Effector memory CD4-positive, alpha-beta T cell (primary cell): ENCODE data around the gene TIAM2.
"Not testable (repeated sequence)": the region's sequence is repeated elsewhere in the genome, so short reads cannot be mapped to it uniquely, and the experiment has no call there.

Experiments used
- DNase-seq, 3 donors: peaks; one replicate each; pipeline ENCODE4 v3.0.0-alpha.2; 2020
- H3K27ac ChIP-seq: 2 replicates; pipeline ENCODE4 v1.7.0; 2013; ENCODE audit warnings: mild to moderate bottlenecking, low read length, moderate library complexity; ENCODE audit not compliant: insufficient read depth, poor library complexity, severe bottlenecking
- H3K27me3 ChIP-seq: replicated peaks from 2 replicates; pipeline ENCODE4 v1.7.0; 2013; ENCODE audit warnings: mild to moderate bottlenecking, low read length; ENCODE audit not compliant: insufficient read depth, control insufficient read depth, poor library complexity, severe bottlenecking
- H3K36me3 ChIP-seq: 2 replicates; pipeline ENCODE4 v1.7.0; 2013; ENCODE audit warnings: mild to moderate bottlenecking, low read length, moderate library complexity; ENCODE audit not compliant: control insufficient read depth, insufficient read depth
- H3K4me1 ChIP-seq: 2 replicates; pipeline ENCODE4 v1.7.0; 2013; ENCODE audit warnings: low read length, mild to moderate bottlenecking; ENCODE audit not compliant: control insufficient read depth, insufficient read depth, poor library complexity, severe bottlenecking
- H3K4me3 ChIP-seq: 2 replicates; pipeline ENCODE4 v1.7.0; 2013; ENCODE audit warnings: low read length, low read depth, mild to moderate bottlenecking; ENCODE audit not compliant: insufficient read depth, poor library complexity, severe bottlenecking
- H3K9me3 ChIP-seq: 2 replicates; pipeline ENCODE4 v1.7.0; 2013; ENCODE audit warnings: mild to moderate bottlenecking, low read length, moderate library complexity; ENCODE audit not compliant: control insufficient read depth

The TIAM2 gene

DNA sequence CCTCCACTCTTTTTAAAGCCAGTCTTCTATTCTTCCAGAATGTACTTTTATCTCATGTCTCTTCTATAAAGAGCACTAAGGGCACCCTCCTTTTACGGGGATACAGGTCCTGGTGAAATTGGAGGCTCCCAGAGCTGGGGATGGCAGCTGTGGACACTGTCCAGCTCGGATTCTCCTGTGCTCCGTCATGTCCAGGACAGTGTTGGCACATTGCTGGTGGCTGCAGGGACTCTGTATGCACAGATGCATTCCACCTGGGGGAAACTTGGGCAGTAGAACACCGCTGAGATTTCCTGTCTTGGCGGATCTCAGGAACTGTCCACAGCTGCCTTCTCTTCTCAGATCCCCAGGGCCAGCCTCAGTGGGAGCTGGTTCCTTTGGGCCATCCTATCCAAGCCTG is 212.1 kb downstream of the TIAM2 start:
- no peak for DNase-seq
- H3K36me3 ChIP-seq, result no peaks in the 10 kb centered on the region
- no peak overlapping the region for H3K27ac ChIP-seq
- no peaks in the 10 kb centered on the region for H3K4me1 ChIP-seq
- no peaks in the 10 kb centered on the region for H3K27me3 ChIP-seq
- no peak overlapping the region for H3K4me3 ChIP-seq
- no peaks in the 10 kb centered on the region for H3K9me3 ChIP-seq

DNA sequence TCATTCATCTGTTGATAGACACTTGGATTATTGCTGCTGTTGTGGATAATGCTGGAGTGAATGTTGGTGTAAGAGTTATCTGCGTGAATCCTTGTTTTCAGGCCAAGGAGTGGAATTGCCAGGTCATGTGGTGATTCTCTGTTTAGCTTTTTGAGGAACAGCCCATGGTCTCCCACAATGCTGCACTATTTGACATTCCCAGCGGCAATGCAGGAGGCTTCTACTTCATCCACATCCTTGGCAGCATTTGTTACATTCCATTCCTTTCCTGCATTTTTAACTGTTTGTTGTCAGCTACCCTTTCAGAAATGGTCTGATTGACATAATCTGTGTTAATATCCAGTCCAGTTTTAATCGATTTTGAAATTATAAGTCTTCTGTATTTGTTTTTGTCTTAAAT is 217.0 kb downstream of the TIAM2 start:
- DNase-seq, result no peak
- Histone ChIP-seq H3K4me1 (no peaks in the 10 kb centered on the region), H3K4me3 (no peak overlapping the region), H3K36me3 (no peaks in the 10 kb centered on the region), H3K27ac (no peak overlapping the region), H3K27me3 (no peaks in the 10 kb centered on the region), H3K9me3 (no peaks in the 10 kb centered on the region)

DNA sequence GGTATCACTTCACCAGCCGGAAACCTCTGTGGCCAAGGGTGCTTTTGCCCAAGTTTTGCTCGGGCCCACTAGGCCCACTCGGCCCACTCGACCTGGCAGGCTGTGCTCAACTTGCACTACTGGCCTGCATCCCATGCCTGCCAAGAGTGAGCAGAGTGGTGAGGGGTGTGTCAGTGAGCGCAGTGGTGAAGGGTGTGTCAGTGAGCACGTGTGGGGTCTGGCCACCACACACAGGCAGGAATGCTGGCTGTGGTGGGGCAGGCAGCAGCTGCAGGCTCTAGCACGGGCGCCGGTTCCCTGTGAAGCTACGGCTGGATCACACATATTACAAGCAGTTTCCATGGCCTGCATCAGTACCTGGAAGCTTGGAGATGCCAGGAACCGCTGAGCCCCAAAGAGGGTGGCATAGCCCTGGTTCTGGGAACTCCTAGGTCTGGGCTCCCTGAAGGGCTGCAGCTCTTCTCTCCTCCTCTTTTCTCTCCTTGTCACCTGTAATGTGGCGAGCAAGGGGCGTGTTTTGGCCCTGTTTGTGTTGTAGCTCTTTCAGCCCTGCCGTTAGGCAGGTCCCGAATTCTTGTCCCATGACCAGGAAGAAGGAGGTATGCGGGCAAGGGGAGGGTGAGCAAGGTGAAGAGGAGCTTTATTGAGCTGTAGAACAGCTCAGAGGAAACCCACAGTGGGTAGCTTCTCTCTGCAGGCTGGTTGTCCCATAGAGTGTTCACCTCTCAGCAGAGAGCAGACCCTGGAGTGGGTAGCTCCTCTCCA is 217.7 kb downstream of the TIAM2 start:
- Histone ChIP-seq H3K4me3 (no peak overlapping the region), H3K27ac (no peak overlapping the region), H3K27me3 (no peaks in the 10 kb centered on the region), H3K4me1 (no peaks in the 10 kb centered on the region), H3K36me3 (no peaks in the 10 kb centered on the region), H3K9me3 (no peaks in the 10 kb centered on the region)
- DNase-seq, result no peak

DNA sequence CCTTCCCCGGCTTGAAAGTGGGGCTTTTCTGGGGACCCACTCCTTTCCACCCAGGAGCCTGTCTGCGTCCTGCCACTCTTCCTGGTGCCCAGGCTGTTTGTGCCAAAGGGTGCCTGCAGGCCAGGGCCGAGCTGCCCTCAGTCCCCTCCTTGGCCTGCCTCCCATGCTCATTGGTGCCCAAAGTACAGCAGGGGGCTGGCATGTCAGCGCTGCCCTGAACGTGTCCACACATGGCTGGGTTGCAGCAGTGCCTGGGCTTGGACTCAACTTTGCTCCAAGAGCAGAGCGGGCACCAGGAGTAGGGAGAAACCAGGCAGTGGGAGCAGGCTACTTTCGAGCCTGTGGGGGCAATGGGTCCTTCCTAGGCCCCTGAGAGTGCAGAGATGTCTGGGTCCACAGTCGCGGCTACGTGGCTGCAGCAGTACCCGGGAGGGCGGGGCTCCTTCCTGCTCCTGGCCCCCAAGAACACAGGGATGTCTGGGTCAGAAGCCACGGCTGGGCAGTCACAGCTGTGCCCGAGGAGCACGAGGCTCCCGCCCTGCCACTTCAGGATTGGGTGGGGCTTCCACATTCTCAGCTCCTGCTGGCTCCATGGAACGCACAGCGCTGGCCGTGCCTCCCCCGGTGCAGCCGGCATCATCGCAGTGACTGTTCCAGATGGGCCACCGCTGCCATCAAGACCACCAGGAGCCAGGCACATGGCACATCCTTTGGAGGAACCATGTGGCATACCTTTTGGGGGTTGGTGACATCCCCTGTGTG is 218.7 kb downstream of the TIAM2 start:
- no peaks in the 10 kb centered on the region for H3K4me1 ChIP-seq

DNA sequence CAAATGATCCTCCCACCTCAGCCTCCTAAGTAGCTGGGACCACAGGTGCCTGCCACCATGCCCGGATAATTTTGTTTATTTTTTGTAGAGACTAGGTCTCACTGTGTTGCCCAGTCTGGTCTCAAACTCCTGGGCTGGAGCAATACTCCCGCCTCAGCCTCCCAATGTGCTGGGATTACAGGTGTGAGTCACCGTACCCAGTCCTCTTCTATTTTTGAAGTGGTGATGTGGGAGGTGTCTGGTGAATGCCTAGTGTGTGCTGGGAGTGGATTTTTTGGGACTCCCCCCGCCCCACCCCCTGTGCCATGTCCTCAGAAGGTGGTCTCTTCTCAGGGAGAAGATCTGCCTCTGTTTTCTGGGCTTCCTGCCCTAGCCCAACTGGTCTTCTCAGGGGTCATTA is 220.8 kb downstream of the TIAM2 start:
- Histone ChIP-seq H3K36me3 (no peaks in the 10 kb centered on the region), H3K4me1 (no peaks in the 10 kb centered on the region), H3K27ac (no peak overlapping the region), H3K9me3 (no peaks in the 10 kb centered on the region), H3K4me3 (no peak overlapping the region), H3K27me3 (no peaks in the 10 kb centered on the region)
- DNase-seq, result no peak

More for the DNA sequence above, 218.7 kb downstream of the TIAM2 start:
- H3K9me3 ChIP-seq, result no peaks in the 10 kb centered on the region
- no peaks in the 10 kb centered on the region for H3K36me3 ChIP-seq
- H3K4me3 ChIP-seq, result no peak overlapping the region
- H3K27ac ChIP-seq, result no peak overlapping the region
- DNase-seq, result no peak
- H3K27me3 ChIP-seq, result no peaks in the 10 kb centered on the region

DNA sequence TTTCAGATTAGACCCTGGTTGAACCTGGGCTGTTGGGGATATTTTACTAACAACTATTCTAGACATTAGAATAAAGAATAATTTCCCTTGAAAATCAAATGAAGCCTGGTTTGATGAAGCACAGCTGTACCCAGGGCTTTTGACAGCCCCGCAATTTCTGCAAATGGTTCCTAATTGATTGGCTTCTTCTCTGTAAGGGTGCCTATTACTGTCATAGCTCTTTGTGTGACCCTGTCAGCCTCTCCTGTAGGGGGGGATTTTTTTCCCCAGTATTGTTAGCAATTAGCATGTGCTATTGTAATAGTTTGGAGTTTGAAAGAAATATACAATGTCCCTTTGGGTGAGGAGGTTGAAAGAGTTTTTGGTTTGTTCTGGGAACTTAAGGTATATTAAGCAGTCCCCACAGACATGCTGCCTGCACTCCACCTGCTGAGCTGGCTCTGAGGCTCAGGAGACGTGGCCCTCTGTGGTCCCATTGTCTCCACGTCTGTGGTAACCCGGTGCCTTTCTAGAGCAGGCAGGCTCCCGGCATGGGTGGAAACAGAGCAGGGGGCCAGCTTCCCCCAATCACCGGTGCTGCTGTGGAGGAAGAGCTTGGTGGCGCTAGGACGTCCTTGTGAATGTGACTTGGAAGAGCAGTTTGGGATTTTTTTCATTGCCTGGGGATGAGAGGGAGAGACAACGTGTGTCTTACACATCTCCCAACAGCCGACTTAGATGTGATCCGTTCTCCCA is 221.4 kb downstream of the TIAM2 start:
- Histone ChIP-seq H3K9me3 (no peaks in the 10 kb centered on the region), H3K4me1 (no peaks in the 10 kb centered on the region), H3K27ac (no peak overlapping the region), H3K27me3 (no peaks in the 10 kb centered on the region), H3K36me3 (no peaks in the 10 kb centered on the region), H3K4me3 (no peak overlapping the region)
- no peak for DNase-seq

DNA sequence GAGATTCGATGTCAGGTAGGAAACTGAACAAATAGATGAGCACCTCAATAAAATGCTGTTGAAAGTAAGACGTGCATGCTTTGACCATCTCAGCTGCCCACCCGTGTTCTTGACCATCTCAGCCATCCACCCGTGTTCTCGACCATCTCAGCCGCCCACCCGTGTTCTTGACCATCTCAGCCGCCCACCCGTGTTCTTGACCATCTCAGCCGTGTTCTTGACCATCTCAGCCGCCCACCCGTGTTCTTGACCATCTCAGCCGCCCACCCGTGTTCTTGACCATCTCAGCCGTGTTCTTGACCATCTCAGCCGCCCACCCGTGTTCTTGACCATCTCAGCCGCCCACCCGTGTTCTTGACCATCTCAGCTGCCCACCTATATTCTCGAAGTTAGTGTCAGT is 223.6 kb downstream of the TIAM2 start:
- H3K4me3 ChIP-seq, H3K27ac ChIP-seq, H3K9me3 ChIP-seq, H3K4me1 ChIP-seq, H3K36me3 ChIP-seq, DNase-seq, H3K27me3 ChIP-seq: not testable (repeated sequence)

DNA sequence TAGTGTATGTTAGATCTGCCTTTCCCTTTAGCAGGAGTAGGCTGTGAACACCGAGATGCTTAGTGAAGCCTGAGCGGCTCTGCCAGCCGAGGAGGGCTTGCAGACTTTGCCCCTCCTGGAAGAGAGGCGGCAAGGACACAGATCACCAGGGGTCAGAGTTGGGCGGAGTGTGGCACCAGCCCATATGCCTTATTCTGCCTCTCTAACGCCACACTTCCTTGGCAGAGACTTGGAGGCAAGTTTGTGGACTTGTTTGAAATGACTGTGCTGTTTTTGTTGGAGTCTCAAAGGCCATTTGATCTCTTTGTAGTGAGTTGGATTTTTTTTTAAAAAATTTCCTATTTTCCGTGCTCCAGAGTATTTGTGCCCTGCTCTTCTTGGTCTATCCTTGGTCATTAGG is 224.2 kb downstream of the TIAM2 start:
- DNase-seq, result no peak
- no peak overlapping the region for H3K27ac ChIP-seq
- H3K9me3 ChIP-seq, result no peaks in the 10 kb centered on the region
- no peaks in the 10 kb centered on the region for H3K36me3 ChIP-seq
- no peak overlapping the region for H3K4me3 ChIP-seq
- no peaks in the 10 kb centered on the region for H3K4me1 ChIP-seq
- no peaks in the 10 kb centered on the region for H3K27me3 ChIP-seq

DNA sequence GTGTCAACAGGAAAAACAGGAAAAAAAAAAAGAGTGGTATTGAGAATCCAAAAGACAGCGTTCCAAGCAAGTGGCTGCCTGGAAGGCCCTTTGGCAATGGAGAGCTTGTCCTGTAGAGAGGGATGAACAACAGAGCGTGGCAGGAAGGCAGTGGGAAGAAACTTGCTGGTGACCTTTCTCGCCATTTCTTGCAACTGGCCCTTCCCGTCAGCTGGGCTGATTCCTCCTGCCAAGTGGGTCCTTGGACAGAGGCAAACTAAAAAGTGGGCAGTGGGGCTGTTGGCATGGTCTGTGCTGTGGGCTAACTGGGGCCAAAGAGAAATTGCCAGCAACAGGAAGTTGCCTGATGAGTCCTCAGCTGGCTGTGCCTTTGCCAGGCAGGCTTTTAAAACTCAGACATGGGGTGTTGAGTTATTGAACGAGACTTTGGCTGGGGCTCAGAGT is 224.8 kb downstream of the TIAM2 start:
- no peaks in the 10 kb centered on the region for H3K27me3 ChIP-seq
- no peak for DNase-seq
- no peak overlapping the region for H3K4me3 ChIP-seq
- H3K4me1 ChIP-seq, result no peaks in the 10 kb centered on the region
- H3K27ac ChIP-seq, result no peak overlapping the region
- H3K9me3 ChIP-seq, result no peaks in the 10 kb centered on the region
- H3K36me3 ChIP-seq, result no peaks in the 10 kb centered on the region

DNA sequence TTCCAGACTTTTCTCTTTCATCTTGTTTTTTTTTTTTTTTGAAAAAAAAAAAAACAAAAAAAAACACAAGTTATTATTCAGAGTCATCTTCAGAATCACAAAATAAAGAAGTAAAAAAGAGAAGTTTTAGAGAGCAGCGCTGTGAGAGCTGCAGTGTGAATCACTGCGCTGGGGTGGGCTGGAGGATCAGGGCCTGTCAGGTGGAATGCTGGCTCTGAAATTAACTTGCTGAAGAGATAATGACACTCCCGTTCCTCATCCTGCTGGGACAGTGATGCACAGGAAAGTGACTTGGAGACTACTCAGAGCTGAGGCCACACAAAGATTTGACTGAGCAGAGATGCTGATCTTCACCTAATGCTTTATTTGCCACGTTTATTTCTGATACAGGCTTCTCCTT is 226.0 kb downstream of the TIAM2 start:
- no peaks in the 10 kb centered on the region for H3K36me3 ChIP-seq
- no peaks in the 10 kb centered on the region for H3K27me3 ChIP-seq
- H3K4me1 ChIP-seq, result no peaks in the 10 kb centered on the region
- no peaks in the 10 kb centered on the region for H3K9me3 ChIP-seq
- DNase-seq, result no peak
- H3K4me3 ChIP-seq, result no peak overlapping the region
- H3K27ac ChIP-seq, result no peak overlapping the region
